T-helper 1 cell treated with Interleukin-12 subunit alpha and Interleukin-12 subunit beta and Interleukin-4 antibody, amounts not matched to agents 30 ng/mL and 1 ng/mL, for 36 hours (primary cell): ENCODE results near the gene MUC6. TPM values are rescaled to one million over a fixed set of nuclear protein-coding genes. Genes with fewer than 3 reads are reported as not detected.

Source experiments
- intact Hi-C: fragments of 100-400 bp; cut with micrococcal nuclease; formaldehyde crosslinking; loops from one replicate; pipeline ENCODE4 v1.15.1; 2024
- total RNA-seq: library from RNA; stranded (reverse); gene quantifications from 2 replicates; pipeline ENCODE4 v1.2.3, GENCODE V29; 2022

MUC6 gene
- total RNA-seq, 1 donor from 2014 or later, result not detected

- intact Hi-C loops, result no loop called here
Measured at GRCh38 chr11:1038361-1038760, 1.8 kb upstream of the MUC6 start.

- intact Hi-C loops, result no loop called here
Measured at GRCh38 chr11:1037506-1038055, 1.1 kb upstream of the MUC6 start.

DNA sequence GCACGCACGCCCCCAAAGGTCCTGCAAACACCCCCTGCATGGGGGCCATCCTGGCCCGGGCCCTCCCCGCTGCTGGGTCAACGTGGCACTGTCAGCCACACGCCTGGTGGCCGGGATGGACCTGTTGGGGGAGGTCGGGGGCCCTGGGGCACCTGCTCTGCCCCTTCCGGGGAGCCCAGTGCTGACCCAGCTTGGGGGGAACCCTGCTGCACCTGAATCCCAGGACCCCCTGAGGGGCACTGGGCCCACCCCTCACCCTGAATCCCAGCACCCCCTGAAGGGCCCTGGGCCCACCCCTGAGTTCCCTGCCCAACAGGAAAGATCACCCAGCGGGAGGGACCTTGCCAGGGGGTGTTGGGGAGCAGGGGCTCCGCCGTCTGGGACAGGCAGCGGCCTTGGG lies 413 bp upstream of the MUC6 start:
- intact Hi-C loops, result no loop called here

DNA sequence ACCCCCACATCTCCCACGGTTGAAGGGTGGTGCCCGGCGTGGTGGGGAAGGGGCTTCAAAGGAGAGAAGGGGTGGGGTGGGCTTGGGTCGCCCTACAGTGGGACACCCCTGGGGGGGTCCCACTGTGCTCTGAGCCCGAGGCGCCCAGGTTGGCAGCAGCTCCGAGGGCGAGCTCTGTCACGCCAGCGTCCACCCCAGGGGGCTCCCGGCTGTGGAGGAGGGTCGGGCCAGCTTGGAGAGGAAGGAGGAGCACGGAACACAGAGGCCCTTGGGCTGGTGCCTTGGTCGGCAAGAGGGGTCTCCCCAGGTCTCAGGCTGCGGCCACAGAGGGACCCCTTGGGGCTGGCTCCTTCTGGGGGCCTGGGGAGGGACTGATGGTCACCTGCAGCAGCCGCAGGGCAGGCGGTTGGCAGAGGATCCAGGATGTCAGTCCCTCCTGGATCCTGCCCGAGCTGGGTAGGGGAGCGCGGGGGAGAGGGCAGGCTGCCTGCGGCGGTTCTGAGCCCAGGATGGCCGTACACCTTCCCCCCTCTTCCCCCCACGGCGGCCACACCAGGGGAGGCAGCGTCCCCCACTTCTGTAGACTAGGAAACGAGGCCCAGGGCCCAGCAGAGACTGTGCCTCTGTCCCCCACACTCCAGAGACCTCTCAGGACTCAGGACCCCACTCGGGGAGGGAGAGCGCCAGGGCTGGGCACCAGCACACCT lies 788 bp downstream of the MUC6 start:
- intact Hi-C loops, result no loop called here

DNA sequence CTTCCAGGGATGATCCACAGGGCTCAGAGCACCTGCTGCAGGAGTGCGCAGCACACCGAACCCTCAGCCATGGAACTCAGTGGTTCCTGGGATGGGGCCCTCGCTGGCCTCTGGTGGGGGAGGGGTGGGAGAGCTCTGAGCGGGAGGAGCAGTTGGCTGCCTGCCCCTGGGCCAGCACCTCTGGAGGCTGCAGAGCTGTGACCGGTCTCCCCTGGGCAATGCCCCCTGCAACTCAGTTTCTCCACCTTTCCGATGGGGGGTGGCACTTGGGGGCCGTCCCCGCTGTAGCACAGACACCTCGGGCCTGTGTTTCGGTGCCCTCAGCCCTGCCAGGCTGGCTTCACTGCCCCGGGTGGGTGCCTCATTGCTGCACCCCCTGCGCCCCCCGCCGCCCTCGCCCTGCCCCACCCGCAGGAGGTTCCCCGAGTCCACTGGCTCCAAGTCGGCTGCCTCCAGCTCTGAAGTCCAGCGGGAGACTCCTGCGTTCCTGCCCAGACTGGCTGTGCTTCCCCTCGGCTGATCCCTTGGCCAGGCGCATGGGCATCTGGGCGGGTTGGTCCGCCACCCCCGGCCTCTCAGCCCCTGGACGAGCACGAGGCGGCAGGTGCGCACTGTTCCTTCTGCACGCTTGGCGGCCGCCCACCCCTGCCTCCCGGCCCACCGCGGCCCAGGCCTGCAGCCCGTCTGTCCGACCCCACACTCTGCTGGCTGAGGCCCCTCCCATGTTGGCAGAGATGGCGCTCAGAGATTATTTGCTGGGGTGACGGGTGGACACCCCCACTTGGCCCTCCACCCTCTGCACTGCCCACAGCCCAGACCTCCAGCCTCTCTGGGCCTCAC lies 1.8 kb downstream of the MUC6 start:
- intact Hi-C loops, result no loop called here

DNA sequence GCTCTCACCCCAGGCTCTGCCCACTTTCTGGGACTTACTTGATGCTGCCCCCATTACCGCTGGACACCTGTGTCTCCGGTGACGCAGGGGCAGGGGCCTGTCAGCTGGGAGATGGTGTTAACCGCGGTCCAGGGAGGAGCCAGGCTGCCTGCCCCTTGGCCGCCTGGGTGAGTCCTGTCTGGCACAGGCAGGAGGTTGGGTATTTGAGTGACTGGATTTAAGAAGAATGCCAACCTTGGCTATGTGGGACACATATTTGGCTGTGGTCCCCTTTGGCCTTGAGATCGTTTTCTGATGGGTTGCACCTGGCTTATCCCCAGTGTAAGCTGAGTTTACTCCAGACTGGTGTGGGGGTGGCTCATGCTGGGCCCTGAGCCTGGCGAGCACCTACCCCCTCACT lies 2.5 kb downstream of the MUC6 start:
- intact Hi-C loops, result no loop called here

DNA sequence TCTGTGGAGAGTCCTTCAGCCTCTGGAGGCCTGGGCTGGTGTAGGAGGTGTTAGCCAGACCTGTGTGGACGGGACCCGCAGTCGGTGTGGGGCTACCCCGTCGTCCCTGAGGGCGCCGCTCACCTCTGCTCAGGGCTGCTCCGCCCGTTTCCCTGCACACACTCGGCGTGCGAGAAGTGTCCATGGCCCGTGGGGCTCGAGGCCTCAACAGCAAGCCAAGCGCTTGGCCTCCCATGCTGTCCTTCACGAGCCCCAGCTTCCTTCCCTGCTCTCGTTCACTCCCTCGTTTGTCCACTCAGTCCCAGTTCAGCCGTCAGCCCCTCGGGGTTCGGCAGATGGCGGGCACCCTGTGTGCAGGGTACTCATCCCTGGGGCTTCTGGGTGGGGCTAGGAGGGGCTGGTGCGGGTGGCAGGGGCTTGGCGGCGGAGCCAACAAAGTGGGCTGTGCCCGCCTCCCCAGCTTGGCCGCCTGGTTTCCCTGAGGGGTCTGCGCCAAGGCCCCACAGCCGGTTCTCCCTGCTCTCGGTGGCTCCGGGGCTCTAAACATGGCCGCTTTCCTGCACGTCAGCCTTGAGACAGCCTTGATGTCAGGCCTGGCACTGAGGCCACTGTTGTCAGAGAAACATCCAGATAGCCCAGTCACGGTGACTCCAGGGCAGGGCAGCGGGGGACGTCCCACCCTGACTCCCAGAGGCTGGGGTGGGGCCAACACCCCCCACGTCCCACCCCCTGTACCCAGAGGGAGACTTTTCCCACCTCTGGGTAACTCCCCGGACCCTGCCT lies 3.3 kb downstream of the MUC6 start:
- intact Hi-C loops, result no loop called here

DNA sequence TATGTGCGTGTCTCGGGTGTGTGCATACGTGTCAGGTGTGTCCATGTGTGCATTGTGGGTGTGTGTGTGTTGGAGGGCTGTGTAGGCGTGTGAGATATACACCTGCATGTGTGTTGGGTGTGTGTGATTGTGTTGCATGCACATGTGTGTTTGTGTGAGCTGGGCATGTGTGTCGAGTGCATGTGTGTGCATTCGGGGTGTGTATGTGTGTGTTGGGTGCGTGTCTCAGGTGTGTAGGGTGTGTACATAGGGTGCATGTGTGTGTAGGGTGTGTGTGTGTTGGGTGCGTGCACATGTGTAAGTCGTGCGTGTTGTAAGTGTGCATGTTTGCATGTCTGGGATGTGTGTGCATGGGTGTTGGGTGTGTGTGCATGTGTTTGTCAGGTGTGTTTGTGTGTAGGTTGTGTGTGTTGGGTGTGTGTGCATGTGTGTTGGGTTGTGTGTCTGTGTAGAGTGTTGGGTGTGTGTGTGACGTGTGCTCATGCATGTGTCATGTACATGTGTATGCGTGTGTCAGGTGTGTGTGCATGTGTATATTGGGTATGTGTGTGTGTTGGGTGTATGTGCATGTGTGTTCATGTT lies 4.1 kb downstream of the MUC6 start:
- intact Hi-C loops, result no loop called here

DNA sequence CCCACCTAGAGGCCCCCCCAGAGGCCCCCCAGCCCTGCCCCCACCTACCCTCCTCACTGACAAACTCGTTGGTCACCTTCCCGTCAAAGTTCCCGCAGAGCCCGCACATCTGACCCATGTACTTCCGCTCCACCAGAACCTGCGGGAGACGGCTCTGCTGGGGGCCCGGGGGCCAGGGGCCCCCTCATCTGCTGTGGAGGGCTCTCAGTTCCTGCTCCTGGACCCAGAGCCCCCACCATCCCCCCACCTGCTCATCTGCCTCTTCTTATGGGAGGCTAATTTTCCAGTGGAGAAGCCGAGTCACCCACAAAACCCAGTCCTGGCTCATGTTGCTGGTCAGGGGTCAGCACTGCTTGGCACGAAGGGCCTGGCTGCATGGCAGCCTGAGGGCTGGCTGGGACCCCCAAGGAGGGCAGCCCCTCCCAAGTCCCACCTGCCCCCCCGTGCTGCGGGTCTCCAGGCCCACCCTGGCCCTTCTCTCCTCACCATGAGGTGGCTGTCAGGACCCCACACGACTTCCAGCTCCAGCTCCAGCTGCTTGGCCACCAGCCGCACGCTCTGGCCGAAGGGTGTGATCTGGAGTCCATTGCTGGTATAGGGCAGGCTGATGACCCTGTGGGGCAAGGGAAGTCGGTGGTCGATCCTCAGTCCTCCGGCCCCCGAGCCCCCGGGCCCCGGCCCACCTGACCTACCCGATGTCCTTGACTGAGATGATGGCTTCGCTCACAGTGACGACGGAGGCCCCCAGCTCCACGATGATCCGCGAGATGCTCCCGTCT lies 5.2 kb downstream of the MUC6 start:
- intact Hi-C loops, result no loop called here

- intact Hi-C loops, result no loop called here
Measured at GRCh38 chr11:1030556-1030955, 6.0 kb downstream of the MUC6 start.

DNA sequence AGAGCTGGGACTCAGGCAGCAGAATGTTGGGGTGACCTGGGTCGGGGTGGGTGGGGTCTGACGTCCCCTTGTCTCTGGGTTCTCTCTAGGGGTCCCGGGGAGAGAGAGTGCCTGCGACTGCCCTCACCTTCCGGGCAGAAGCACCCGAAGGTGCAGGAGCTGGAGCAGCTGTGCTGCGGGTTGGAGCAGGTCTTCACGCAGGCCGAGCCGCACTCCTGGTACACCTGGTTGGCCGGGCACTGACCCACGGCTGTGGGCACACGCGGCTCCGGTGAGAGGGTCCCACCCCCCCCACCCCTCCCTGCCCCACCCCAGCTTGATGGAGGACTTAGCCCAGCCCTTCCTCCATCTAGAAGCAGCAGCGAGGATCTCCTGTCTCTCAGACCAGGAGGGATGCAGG lies 6.4 kb downstream of the MUC6 start:
- intact Hi-C loops, result no loop called here

- intact Hi-C loops, result no loop called here
Measured at GRCh38 chr11:1029654-1030053, 6.9 kb downstream of the MUC6 start.

DNA sequence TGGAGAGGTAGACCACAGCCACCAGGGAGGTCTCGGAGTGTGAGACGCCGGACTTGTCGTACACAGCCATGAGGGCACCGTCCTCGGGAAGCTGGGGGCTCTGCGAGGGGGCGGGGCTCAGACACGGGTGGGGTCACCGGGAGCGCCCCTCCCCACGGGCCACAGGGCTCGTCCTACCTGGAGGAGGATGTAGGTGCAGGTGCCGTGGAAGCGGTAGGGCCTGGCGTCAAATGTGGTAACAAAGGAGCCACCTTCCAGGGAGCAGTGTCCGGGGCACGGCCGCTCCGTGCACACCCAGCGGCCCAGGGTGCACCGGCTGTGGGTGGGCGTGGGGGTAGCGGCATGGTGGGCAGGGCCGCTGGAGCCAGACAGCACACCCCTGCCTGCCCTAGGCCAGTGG lies 7.5 kb downstream of the MUC6 start:
- intact Hi-C loops, result no loop called here

- intact Hi-C loops, result no loop called here
Measured at GRCh38 chr11:1028616-1029015, 7.9 kb downstream of the MUC6 start.

GRCh38 chr11:1028291-1028540 lies 8.3 kb downstream of the MUC6 start:
- intact Hi-C loops, result no loop called here

DNA sequence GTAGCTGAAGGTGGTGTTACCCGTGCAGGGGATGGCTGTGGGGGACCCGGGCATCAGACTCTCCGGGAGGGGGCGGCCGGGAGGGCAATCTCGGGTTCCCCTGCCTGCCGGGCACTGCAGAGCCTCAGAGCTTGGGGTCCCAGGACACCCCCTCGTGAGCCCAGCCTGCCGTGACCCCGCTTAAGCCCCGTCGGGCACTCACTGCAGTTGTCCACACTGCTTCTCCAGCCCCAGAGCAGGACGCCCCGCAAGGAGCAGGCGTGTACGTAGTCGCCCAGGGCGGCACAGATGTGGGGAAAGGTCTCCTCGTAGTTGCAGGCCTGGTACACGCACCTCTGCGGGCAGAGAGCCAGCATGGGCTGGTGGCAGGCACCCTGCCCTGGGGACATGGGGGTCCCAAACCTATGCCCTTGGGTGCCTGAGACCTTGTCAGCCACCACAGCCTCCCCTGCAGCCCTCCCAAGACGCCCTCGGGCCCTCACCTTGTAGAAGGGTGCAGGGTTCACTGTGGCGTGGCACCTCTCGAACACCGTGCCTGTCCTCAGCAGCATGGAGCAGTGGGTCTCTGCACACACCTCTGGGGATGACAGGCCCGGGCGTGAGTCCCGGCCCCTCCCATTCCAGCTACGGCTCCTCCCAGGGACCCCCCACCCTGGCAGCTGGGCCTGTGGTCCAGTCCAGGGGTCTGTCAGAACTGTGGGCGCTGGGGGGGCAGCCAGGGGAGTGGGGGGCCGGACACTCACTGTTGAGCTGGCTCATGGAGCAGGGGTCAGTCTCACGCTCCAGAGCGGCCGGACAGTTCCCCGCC lies 8.8 kb downstream of the MUC6 start:
- intact Hi-C loops, result loop anchor here (2.0 kb wide), 1 partner anchor 63 kb away; no protein-coding TSS in a partner anchor

DNA sequence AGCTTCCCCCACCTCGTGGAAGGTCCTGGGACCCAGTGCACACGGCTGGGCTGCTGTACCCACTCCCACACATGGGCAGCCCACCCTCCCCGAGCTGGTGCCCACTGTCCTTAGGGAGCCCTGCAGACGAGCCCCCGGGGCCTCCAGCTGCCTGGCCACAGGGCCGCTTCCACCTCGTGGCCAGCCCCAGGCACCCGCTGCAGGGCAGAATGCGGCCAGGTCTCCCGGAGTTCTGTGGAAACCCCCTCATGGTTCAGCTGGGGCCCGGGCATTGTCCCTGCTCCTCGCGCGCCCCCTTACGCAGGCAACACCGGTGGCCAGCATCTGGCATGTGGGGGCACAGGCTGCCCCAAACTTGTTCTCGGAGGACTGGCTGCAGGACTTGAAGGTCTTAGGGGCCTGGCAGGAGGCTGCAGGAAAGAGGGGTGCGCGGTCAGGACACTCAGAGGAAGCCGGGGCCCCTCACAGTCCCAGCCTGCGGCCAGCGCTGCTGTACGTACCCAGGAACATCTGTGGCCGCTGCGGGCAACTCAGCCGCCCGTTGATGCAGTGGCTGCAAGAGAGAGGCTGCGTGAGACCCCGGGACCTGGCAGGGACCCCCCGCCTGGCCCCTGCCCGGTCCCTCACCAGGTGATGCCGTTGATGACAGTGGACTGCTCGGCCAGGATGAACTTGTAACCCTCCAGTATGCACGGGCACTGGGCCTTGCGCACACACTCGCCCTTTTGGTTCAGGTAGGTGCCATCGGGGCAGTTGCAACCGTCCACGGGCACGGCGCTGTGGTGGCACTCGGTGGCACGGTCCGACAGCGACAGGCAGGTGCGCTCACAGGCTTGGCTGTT lies 9.7 kb downstream of the MUC6 start:
- intact Hi-C loops, result loop anchor here (2.0 kb wide), 1 partner anchor 62 kb away; no protein-coding TSS in a partner anchor

- intact Hi-C loops, result loop anchor here (2.0 kb wide), 1 partner anchor 61 kb away; no protein-coding TSS in a partner anchor
Measured at GRCh38 chr11:1026163-1026450, 10.4 kb downstream of the MUC6 start.
